Skin epidermis (tissue), 12 donors: ENCODE results near the gene DCAF7.

Experiments used
- H3K27ac ChIP-seq, 21 experiments: fragments of 200-600 bp; sonication (generic) in 11 of 21; one replicate each; pipeline ENCODE4 v1.5.0; 2020; ENCODE audit warnings: mild to moderate bottlenecking in 3 of 21, inconsistent platforms in 2 of 21, moderate library complexity in 2 of 21
- H3K4me3 ChIP-seq, 7 experiments: fragments of 200-600 bp; sonication (generic) in 2 of 7; one replicate each; pipeline ENCODE4 v1.5.0; 2020; ENCODE audit warnings: inconsistent platforms in 2 of 7, mild to moderate bottlenecking in 2 of 7, moderate library complexity in 1 of 7

The DCAF7 gene

DNA sequence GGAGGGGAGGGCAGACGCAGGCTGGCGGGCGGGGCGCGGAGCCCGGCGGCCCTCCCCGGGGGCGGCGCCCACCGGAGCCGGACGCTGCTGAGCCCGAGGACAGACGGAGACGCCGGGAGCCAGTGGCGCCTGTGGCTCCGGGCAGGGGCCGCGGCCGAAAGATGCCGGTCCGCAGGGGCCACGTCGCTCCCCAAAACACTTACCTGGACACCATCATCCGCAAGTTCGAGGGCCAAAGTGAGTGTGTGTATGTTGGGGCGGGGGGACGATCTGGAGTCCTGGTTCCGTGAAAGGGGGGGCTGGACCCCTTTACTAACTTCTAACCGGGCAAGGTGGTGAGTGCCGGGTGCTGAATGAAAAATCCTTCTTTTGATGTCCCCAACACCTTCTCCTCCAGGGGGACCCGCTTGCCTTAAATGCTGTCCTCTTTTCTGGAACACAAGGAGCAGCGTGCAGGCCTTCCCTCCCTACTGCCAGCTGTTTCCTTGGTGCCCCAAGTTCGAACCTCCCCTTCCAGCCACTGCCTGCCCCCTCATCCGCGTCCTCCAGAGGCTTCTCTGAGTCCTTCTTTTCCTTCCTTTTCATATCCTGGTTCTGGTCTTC lies 26.9 kb upstream of the DCAF7 start, which contains the start of gene KCNH6:
Gene KCNH6 (plus strand): TSS at position 106 of the 603 bp plus-strand sequence. CDS start 56 bp downstream, at position 162.
- no peak within 1 kb of the TSS for H3K4me3 ChIP-seq
- H3K27ac ChIP-seq: no peak within 1 kb of the TSS

DNA sequence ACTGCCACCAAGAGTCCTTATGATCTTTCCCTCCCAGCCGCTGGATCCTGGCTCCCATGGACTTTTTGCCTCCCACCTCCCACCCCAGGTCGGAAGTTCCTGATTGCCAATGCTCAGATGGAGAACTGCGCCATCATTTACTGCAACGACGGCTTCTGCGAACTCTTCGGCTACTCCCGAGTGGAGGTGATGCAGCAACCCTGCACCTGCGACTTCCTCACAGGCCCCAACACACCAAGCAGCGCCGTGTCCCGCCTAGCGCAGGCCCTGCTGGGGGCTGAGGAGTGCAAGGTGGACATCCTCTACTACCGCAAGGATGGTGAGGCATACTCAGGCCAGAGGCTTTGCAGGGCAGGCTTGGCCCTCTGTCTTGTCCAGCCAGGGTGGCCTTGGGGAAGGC lies 26.2 kb upstream of the DCAF7 start:
- Histone ChIP-seq H3K4me3 (no peak overlapping the region), H3K27ac (no peak overlapping the region)

DNA sequence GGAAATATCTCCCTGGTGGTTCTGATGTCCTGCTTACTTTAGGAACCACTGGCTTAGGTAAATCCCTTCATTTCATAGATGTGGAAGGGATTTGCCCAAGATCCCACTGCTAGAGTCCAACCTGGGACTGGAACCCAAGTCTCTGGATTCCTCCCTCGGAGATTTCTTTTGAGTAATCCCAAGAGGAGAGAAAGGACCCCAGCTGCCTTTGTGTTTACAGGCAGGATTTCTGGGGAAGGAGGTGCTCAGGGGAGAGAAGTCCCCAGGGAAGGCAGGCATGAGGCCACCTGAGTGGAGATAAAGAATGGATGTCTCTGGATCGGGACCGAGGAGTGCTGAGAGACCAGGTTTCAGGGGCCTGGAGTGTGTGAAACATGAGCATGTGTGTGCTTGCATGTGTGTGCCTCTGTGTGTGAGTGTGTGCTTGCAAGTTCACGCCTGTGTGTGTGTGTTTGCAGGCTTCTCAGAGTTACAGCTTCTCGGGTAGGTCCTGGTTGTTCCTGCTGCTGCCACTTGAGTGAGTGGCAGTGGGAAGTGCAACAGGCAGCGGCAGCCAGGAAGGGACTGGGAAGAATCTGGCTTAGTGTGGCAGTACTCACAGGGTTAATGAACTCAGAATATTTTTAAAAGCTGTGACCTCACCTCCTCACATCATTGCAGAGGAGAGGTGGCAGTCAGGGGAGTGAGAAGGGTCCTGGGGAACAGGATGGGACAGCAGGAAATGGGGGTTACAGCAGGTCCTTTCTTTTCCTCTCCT lies 24.9 kb upstream of the DCAF7 start:
- H3K27ac ChIP-seq: no peak overlapping the region
- no peak overlapping the region for H3K4me3 ChIP-seq

DNA sequence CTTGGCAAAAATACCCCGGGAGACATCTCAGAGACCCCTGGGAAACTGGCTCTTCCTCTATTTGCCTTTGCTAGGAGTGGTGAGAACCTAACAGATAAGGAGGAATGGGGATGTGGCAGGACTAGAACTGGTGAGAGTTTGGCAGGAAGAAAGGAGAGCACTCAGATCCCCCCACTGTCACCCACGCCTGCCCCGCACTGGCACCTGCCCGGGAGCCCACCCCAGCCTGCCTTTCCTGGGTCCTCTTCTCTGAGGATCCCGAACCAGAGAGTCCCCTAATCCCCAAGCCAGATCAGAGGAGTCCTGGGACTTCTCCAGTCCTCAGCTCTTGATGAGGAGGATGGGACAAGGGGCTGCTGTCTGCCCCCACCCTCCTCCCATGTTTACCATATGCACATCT lies 23.4 kb upstream of the DCAF7 start:
- Histone ChIP-seq H3K27ac (no peak overlapping the region), H3K4me3 (no peak overlapping the region)

DNA sequence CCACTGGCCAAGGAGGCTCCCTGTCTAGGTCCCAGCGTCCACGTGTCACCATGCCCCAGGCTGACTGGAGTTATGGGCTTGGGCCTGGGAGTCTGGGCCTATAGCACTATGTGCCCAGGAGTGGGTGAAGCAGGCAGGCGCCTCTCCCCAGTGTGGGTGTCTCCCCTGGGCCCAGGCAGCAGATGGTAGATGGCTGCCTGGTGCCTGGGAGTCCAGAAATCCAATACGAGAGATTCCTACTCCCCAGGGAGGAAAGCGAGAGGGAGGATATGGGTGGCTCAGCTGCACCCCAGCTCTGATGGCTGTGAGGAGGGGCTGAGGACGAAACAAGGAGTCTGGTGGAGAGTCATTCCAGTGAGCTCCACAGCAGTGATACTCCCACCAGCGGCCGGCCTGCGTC lies 22.1 kb upstream of the DCAF7 start:
- H3K27ac ChIP-seq: no peak overlapping the region
- H3K4me3 ChIP-seq: no peak overlapping the region

DNA sequence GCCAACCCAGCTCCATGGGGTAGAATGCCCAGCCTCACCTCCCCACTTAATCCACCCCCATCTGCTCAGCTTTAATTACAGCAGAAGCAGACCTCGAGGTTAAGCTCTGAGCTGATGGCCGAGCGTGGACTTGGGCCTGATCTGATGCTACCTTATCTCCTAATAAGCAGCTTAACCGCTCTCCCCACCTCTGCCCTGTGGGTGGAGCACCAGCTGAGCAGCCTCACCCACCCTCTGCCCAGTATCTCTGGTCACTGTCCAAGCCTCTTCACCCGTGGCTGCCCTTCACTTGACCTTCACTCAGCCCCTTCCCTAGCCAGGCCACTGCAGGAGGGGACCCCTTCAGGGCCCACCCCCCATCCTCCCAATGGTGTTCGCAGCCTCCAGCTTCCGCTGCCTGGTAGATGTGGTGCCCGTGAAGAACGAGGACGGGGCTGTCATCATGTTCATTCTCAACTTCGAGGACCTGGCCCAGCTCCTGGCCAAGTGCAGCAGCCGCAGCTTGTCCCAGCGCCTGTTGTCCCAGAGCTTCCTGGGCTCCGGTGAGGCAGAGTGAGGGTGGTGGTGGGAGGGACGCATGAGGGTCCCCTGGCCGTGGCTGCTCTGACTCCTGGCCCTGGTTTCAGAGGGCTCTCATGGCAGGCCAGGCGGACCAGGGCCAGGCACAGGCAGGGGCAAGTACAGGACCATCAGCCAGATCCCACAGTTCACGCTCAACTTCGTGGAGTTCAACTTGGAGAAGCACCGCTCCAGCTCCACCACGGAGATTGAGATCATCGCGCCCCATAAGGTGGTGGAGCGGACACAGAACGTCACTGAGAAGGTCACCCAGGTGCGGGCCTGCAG lies 20.3 kb upstream of the DCAF7 start:
- no peak overlapping the region for H3K4me3 ChIP-seq
- H3K27ac ChIP-seq: no peak overlapping the region

DNA sequence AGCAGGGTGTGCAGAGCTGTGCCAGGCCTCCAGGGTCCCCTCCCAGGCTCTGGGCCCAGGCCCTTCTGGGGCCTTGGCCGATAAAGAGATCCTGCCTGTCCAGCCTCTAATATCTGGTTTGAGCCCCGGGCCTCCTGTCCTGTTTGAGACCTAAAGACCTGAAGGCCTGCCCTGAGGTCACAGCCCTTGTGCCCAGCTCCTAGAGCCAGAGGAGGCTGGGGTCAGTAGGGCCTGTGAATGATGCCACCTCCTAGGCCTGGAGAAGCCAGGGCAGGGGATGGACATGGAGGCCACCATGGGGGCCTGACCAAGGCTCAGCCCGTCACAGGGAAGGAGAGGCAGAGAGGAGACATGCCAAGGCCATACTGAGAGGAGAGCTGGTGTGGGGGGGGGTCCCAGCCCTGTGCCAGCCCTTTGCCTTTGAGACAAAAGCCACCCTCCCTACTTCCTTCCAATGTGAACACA lies 19.7 kb upstream of the DCAF7 start:
- no peak overlapping the region for H3K27ac ChIP-seq
- no peak overlapping the region for H3K4me3 ChIP-seq

DNA sequence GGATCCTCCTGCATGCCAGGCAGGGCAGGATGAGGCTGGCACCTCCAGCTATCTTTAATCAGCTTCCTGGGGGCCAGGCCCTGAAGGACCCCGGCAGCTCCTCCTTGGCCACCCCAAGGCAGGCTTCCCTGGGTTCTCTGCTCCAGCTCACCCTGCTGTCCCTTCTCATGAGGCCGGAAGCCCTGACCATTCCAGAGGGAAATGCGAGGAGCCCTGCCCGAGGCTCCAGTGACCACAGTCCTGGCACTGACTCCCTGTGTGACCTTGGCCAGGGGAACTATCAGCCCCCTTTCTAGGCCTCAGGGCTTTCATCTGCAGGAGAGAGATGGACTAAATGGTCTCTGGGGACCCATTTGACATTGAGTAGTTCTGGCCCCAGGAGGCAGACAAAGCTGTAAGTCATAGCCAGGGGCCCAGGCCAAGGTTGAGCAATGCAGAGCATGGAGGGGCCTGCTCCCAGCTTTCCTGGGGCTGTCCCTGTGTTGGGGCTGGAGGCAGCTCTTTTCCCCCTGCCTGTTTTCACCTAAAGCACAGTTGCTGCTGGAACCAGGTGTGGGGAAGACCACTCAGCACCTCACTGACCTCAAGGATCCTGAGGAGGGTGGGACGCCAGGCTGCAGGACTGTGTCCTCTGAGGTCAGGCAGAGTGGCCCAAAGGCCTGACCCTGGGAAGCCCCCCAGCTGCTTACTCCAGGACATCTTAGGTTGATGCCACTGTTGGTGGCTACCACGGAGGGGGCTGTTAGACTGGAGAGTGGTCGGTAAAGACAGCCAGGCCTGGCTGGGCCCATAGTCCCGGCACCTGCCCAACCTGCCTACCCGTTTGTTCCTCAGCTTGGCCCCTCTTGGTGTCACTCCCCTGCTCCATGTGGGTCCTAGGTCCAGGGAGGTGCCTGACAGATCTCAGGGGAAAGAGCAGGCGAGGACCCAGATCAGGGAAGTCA lies 19.0 kb upstream of the DCAF7 start:
- Histone ChIP-seq H3K4me3 (no peak overlapping the region), H3K27ac (no peak overlapping the region)

DNA sequence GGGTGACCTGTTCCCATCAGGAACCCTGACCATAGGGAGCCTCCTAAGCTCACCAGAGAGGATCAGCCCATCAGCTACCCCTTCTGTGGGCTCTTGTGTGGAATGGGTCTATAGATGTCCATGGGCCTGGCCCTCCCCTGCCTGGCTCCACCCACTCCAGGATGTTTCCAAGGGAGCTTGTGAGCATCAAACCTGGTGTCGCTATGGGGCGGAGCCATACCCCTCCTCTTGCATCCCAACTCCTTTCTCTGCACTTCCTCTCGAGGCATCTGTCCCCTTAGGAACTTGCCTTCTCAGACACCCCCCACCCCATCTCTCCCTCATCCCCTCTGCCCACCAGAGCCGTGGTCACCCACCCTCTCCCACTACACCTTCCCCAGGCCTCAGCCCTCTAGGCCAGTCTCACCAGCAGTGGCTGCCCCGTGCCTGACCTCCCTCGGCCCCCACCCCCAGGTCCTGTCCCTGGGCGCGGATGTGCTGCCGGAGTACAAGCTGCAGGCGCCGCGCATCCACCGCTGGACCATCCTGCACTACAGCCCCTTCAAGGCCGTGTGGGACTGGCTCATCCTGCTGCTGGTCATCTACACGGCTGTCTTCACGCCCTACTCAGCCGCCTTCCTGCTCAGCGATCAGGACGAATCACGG lies 16.7 kb upstream of the DCAF7 start:
- Histone ChIP-seq H3K27ac (no peak overlapping the region), H3K4me3 (no peak overlapping the region)

DNA sequence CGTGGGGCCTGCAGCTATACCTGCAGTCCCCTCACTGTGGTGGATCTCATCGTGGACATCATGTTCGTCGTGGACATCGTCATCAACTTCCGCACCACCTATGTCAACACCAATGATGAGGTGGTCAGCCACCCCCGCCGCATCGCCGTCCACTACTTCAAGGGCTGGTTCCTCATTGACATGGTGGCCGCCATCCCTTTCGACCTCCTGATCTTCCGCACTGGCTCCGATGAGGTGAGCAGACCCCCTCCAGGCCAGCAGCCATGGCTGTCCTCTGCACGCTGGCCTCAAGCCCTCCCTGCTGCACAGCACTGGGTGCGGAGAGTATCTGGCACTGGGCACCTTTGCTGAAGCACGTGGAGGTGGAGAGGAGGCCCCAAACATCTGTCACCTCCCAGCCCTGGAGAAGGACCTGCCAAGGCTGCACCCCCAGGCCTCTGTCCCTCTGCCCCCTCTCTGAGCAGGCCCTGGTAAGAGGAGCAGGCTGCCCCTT lies 16.2 kb upstream of the DCAF7 start:
- H3K4me3 ChIP-seq: no peak overlapping the region
- no peak overlapping the region for H3K27ac ChIP-seq

DNA sequence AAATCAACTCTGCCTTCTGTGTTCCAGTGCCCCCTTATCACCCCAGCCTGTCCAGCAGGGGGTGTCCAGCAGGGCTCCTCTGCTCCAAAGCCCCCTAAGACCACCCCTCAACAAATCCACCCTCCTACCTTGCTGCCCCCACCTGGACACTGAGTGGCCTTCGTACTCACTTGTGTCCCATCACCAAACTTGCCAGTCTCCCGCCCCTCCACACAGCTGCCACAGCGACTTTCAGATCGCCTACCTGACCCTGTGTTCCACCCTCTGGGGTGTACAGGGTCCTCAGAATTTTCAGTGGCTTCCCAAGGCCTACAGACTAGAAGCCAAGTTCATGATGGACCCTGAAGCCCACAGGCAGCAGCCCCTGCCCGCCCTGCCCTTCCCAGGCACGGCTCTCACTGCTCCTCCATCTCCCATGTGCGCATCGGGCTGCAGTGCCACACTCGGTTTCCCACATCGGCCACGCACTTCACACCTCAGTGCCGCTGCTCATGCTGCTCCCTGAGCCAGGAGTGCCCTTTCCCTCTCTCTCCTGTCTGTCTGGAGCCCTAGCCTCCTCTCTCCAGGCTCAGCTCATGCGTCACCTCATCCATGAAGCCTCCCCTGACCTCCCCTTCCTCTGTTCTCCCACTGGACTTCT lies 15.3 kb upstream of the DCAF7 start:
- H3K27ac ChIP-seq: no peak overlapping the region
- no peak overlapping the region for H3K4me3 ChIP-seq

DNA sequence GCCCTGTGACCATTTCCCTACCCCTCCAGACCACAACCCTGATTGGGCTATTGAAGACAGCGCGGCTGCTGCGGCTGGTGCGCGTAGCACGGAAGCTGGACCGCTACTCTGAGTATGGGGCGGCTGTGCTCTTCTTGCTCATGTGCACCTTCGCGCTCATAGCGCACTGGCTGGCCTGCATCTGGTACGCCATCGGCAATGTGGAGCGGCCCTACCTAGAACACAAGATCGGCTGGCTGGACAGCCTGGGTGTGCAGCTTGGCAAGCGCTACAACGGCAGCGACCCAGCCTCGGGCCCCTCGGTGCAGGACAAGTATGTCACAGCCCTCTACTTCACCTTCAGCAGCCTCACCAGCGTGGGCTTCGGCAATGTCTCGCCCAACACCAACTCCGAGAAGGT lies 14.6 kb upstream of the DCAF7 start:
- H3K4me3 ChIP-seq: no peak overlapping the region
- H3K27ac ChIP-seq: no peak overlapping the region

DNA sequence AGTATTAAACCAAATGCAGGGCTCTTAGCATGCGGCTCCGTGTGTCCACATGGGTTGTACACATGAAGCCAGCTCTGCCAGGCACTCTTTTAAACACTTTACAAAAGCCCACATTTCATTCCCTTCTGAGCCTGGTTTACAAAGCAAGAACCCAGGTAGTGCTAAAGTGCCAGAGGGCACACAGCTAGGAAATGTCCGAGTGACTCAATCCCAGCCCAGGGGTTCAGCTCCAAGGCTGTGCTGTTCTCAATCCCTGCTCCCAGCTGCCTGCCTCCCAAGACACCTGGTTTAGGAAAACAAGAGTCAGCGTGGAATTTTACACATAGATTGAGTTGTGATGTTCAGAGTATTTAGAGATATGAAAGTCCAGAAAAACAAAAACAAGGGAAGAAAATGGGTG lies 13.3 kb upstream of the DCAF7 start:
- Histone ChIP-seq H3K4me3 (no peak overlapping the region), H3K27ac (no peak overlapping the region)

DNA sequence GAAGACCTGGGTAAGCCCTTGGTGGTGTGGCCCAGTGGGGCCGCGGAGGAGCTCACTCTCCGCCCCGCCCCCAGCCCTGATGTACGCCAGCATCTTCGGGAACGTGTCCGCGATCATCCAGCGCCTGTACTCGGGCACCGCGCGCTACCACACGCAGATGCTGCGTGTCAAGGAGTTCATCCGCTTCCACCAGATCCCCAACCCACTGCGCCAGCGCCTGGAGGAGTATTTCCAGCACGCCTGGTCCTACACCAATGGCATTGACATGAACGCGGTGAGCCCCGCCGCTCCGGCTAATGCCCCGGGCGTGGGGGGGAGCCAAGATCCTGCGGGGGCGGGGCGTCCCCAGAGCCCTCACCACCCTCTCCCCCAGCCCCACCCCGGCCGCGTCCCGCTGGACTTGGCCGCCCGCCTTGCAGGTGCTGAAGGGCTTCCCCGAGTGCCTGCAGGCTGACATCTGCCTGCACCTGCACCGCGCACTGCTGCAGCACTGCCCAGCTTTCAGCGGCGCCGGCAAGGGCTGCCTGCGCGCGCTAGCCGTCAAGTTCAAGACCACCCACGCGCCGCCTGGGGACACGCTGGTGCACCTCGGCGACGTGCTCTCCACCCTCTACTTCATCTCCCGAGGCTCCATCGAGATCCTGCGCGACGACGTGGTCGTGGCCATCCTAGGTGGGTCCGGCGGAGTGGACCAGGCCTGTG lies 12.1 kb upstream of the DCAF7 start:
- Histone ChIP-seq H3K27ac (no peak overlapping the region), H3K4me3 (no peak overlapping the region)

DNA sequence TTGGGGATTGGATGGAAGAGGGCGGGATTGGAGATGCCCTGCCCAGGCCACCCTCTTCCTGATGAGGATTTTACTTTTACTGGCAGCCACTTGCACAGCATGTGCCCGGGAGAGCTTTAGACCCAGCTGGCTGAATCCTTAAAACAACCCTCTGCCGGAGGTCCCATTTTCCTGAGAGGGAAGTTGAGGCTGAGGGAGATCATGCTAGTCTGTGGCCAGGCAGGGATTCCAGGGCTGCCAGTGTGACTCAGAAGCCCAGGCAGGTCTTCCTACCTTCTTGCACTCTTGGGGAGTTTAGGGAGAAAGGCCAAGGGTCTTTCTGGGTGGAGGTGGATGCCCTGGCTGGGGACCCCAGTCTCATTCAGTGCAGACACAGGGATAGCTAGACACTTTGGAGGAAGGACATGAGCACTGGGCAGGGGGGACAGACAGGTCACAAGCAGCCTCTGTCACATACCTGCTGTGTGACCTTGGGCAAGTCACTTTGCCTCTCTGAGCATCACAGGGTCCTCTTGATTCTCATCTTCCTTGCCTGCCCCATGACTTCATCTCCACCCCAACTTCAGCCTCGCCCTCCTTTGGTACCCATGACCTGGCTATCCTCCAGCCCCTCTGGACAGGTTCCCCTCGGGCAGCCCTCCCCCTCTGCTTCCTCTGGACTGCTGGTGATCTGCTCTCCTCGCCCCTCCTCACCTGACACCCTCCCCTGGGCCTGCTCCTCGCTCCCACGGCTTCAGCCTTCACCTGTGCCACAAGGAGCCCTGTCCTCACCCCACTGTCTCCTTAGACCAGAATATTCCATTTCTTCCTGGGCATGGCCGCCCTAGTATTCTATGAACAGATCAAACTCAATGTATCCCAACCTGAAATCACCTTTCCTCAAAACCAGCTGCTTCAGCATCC lies 11.3 kb upstream of the DCAF7 start:
- Histone ChIP-seq H3K27ac (no peak overlapping the region), H3K4me3 (no peak overlapping the region)

DNA sequence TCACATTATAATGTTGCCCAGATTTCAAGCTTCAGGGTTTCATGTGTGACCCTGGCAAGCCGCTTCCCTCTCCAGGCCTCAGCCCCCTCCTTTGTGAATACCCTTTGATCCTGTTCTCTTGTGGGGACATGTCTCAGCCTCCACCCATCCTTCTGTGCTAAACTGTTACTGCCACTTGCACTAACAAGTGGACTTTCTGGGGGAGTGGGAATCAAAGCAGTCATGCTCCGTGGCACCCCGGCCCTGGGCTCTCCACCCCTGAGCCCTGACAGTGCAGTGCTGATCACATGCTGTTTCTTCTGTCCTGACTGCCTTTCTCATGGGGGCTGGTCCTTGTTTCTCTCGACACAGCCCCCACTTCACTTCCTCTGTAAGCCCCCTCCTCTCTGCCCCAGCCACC lies 9.7 kb upstream of the DCAF7 start:
- H3K4me3 ChIP-seq: no peak overlapping the region
- no peak overlapping the region for H3K27ac ChIP-seq

DNA sequence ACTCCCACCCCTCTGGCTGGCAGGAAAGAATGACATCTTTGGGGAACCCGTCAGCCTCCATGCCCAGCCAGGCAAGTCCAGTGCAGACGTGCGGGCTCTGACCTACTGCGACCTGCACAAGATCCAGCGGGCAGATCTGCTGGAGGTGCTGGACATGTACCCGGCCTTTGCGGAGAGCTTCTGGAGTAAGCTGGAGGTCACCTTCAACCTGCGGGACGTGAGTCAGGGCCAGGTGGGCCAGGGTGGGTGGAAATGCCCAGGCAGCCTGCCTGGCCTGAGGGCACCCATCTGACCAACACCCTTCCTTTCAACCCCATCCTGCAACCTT lies 8.1 kb upstream of the DCAF7 start:
- no peak overlapping the region for H3K27ac ChIP-seq
- no peak overlapping the region for H3K4me3 ChIP-seq
